ENCODE data around the gene SOX2.

GRCh38 chr3:181713280-181713647 lies 1.5 kb downstream of the SOX2 start:
- TF ChIP-seq CTCF (IDR thresholded peaks at IDR 0.05), result no peak
- no peak for TF ChIP-seq POLR2A (IDR thresholded peaks at IDR 0.05)

Data from esophagus squamous epithelium (tissue), 4 donors.